ENCODE data around the gene EYS.
"Not testable (repeated sequence)": the region's sequence is repeated elsewhere in the genome, so short reads cannot be mapped to it uniquely, and the experiment has no call there.

EYS gene

DNA sequence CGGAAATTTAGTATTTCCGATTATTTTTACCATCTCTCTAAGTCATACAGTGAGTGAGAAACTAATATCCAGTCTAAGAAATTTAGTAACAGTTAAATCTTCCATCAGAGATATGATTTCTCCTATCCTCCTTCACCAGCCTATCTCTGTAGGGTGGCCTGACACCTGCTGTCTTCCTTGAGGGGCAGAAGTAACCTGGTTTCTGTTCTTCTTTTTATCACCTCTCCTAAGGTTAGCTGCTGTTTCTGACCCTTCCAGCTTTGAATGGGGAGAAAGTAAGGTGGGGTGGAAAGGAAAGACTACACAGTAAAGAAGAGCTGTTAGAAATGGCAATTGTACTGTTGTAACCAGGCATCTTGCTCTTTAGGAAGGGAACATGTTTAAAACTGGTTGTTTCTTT, 1623.8 kb downstream of the EYS start:
- no peak for DNase-seq

DNA sequence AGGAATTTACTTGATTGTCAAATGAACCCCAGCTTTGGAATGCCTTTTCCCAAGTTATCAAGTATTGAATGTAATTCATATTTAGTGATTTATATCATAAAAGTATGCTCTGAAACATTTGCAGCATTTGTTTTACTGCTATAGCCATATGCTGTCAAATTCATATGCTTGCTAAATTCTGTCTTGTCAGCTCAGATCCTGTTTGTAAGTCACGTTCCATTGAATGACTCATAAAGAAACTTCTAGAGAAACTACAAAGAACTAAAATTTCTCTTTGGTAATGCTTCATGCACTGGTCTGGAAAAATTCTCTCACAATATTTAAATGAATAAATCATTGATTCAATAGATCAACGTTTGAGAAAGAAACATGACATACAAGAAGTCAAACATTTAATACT, 1625.6 kb downstream of the EYS start:
- no peak for DNase-seq

DNA sequence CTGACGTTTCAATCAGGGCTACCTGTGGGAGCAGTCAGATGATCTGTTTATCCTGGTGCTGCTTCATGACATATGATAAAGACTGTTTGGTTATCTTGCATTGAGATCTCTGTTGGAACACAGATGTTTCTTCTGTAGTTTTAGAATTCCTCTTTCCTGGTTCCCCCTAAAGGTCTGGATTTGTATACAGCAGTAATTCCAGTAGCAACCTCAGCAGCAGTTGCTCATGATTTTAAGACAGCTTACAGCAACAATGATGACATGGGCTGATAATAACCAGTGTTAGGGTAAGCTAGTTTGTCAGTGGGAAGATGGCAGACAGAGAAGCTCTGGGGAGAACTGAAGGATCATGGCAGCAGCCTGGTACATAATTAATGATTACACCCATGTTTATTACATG, 1632.0 kb downstream of the EYS start:
- DNase-seq, result no peak

DNA sequence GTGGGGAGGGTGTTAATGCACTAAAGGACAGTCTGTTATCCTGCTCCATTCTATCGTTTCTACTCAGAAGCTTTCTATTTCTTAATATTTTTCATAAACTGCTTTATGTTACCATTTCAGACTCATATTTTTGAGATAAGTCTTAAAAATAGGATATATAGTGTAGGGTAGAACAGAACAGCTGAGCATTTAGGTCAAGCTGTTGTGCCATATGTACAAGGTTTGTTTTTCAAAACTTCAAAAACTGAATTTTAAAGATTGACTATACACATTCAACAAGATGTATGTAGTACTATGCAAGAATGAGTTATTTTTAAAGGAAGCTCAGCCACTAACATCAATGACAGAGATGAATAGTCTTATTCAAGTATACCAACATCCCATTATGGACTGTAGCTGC, 1634.3 kb downstream of the EYS start:
- DNase-seq, result no peak

DNA sequence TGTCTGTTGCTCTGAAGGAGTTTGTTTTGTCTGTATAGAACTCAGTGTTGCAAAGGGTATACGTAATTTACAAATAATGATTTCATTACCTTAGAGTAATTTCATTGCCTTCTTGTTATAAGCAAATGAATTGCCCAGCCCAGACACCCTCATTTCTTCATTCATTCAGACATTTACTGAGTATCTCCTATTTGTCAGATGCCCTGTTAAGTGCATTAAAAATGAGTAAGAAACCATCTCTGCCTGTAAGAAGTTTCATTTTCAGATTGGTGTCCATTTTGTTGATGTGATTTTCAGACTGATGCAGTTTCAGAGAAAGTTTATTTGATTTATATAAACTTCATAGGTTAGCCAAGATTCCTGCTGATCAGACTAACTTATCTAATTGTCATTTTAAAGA, 1642.1 kb downstream of the EYS start:
- no peak for DNase-seq

DNA sequence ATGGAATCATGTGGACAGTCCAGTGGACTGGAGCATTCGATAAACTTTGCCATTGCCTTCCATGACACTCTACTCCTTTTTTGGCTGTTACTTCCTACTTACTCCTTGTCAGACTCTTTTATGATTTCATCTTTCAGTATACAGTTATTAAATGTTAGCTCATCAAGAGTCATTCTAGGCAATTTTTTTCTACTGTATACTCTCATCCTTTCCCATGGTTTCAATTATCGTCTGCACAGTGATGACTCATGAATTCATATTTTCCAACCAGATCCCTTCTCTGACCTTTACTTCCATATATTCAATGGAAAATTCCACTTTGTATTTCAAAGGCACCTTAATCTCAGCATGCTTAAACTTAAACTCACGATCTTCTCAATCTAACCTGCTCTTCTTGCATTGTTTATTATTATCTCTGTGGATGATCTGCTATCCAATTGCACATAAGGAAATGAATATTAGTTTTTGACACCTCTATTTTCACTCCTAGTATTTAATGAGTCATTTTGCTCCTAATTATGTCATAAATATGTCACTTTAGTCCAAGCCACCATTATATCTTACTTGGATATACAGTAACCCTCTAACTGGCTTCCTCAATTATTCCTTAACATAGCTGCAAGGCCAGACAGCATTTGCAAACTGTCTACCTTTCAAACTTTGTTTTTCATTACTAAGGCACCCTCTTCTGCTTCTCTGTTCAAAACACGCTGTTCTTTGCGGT, 1643.9 kb downstream of the EYS start:
- no peak for DNase-seq

DNA sequence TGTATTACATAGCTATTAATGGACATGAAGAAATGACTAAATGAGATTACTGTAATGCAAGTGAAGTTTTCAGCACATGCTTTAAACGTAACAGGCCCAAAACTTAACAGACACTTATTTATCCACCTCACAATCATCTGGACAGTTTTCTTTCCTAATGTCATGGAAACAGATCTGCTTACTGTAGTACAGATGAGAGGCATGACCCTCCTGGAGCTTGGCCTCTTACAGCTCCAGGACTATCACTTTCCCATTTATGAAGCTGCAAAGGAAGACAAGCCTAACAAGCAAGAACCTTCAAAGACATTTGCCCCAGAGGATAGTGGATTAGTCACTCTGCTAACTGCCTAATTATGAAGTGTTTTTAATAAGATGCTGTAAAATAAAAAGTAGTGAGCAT, 1652.2 kb downstream of the EYS start:
- DNase-seq, result no peak

DNA sequence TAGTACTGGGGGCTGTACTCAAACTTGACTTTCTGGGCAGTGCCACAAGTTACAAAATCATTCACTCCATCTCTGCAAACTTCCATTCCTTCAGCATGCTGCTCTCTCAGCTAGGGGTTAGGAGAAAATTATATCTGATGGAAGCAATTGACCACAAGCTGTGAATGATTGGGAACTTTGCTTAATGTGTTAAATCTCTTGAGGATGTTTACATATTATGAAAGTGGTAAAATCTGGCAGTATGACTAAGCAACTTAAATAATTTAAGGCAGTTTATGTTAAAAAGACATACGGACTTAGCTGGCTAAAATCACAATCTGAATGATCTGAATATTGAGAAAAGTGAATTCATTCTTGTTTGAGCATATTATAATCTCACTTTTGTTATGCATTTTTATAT, 1656.4 kb downstream of the EYS start:
- no peak for DNase-seq

DNA sequence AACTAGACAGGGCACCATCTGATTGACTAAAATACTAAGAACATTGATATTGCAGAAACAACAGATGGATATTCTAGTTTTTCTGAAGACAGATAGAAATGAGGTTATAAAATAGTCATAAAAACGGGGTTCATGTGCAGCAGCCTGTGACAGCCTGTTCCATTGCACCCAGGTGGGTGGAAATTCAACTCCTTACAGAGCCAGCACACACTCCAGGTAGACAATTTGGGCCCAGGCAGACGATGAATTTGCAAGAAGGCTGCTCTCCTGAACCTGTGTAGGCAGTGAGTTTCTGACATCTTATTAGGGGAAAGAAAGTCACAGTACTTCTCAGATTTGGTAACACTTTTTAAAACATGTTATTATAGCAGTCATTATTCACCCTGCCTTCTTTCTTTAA, 1657.3 kb downstream of the EYS start:
- DNase-seq, result no peak

DNA sequence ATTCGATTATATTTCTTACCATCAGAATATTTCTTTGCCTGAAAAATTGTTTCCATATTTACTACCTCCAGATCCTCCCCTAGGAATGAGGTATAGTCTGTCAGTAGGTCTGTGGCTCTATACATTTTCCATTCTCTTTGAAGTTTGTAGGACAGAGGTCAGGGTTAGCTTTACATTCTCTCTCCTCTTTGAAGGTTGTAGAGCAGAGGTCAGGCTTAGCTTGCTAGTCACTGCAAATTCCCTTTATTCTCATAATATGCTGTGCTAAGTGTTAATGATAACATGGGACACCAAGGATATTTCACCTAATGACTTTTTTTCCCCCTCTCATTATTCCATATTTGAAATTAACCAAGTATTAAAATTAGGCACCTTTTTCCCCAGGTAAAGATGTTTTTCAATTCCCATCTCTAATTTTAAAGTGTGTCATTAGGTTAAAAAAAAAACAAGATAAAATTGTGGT, 1660.2 kb downstream of the EYS start:
- no peak for DNase-seq

DNA sequence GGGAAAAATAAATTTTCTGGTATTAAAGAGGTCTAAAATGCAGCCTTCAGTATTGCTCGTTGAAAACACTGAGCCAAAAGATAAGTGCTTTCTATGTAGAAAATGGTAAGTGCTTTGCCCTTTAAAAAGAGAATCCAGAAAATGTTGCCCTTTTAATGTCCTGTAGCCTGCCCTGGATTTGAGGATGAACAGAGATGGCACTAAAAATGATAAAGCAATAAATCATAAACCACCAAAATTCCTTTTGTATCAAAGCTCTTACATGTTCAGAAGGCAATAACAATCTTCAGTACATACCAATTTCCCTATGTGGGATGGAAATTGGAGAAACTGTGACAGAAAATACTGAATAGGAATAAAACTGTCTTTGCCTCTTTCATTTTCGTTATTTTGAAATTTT, 1665.7 kb downstream of the EYS start:
- no peak for DNase-seq

DNA sequence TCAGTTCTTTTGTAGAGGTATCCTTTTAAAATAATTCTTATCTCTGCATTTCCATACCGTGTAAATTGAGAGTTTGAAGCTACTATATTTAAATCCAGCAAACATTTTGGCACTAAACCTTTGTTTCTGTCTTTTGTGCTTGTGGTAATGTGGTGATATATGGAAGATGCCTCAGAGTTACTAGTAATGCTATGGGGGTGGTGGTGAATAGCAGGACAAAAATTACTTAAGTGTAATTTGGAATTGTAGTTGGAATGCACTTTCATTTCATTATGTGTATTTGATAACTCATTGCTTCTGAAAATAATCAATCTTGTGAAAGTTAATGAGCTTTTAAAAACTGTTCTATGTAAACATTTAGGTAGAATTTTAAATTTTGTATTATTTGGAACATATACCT, 1666.9 kb downstream of the EYS start:
- no peak for DNase-seq

DNA sequence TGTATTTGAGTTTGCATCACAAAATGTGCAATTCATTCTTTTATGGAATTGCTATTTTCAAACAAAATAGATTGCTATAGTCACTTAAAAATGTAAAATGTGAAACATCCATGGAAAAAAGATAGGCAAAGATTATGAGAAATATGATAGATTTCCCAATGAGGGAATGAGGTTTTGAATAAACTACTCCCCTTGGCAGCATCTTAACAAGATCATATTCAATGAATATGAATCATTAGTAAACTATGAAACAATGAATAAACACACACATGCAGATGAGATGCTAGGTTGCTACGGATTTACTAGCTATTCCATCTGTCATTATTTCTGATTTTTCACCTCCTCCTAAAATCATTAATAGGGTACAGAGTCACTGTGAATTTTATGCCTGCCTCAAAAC, 1669.6 kb downstream of the EYS start:
- DNase-seq, result no peak

DNA sequence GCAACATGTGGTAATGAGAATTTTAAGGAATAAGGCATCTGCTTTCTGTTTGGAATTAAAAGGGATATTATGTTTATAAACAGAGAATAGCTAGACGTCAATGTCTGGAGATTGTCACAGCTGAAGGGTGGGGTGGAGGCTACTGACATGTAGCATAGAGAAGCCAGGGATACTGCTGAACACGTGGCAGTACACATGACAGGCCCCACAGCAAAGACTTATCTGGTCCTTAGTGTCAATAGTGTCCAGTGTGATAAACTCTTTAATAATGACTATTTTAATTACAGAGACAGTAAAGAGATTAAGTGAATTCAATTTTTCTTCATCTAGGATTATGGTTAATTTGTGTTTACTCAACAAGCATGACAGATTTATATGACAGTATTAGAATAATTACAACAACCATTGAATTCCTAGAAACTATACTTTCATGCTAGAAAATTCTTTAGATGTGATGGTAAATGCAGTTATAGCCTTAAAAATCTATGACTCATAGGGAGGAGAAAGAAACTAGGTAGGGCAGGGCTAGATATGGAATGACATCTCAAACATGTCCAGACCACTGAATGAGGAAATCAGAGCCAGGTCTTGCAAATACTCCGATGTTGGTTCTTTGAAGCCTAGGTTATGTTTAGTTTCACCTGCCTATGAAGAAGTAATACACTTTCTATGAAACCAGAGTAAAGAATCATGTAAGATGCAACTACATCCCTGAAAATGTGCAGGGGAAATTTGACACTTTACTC, 1671.9 kb downstream of the EYS start:
- no peak for DNase-seq

DNA sequence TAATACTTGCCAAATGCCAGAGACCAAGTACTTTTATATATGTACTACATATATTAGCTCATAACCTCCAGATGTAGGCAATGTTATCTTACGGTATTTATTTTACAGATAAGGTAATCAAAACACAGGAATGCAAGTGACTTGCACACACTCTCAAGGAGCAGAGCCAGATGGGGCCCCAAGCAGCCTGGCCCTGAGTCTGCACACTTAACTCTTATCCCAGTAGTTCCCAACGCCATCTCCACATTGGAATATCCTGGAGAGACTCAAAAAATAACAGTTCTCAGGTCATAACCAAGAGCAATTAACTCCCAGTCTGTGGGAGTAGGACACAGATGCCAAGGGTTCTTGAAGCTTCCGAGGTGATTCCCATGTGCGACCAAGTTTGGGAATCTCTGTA, 1672.7 kb downstream of the EYS start:
- DNase-seq, result no peak

DNA sequence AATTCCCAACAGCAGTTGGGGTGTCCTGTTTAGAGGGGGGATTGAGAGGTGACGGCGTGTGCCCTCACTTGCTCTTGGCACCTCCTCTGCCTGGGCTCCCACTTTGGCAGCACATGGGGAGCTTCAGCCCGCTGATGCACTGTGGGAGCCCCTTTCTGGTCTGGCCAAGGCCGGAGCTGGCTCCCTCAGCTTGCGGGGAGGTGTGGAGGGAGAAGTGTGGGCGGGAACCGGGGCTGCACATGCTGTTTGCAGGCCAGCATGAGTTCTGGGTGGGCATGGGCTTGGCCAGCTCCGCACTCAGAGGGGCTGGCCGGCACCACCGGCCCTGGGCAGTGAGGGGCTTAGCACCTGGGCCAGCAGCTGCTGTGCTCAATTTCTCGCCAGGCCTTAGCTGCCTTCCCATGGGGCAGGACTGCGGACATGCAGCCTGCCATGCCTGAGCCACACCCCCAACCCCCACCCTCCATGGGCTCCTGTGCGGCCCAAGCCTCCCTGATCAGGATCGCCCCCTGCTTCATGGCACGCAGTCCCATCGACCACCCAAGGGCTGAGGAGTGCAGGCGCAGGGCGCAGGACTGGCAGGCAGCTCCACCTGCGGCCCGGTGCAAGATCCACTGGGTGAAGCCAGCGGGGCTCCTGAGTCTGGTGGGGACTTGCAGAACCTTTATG, 1675.9 kb downstream of the EYS start:
- not testable (repeated sequence) for DNase-seq

DNA sequence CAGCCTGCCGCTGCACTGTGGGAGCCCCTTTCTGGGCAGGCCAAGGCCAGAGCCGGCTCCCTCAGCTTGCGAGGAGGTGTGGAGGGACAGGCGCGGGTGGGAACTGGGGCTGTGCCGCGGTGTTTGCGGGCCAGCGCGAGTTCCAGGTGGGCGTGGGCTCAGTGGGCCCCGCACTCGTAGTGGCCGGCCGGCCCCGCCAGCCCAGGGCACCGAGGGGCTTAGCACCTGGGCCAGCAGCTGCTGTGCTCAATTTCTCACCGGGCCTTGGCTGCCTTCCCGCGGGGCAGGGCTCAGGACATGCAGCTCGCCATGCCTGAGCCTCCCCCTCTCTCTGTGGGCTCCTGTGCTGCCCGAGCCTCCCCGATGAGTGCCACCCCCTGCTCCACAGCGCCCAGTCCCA, 1683.3 kb downstream of the EYS start:
- DNase-seq, result no peak

DNA sequence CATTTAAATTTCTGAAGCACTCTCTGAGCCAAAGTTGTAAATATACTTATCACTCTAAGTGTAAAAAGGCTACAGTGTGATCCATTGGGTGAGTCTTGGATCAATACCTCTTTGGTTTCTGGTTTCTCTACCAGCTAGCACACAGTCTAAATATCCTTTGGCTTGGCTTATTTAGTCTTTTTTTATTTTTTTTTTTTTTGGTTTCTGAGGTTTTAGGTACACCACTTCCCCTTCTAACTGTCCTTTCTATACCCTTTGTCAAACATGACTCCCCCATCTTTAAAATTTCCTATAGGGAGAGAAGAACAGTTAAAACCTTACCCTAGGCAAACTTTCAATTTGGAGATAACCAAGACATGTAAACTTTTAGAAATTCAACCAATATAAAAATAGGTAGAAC, 1692.4 kb downstream of the EYS start:
- no peak for DNase-seq

DNA sequence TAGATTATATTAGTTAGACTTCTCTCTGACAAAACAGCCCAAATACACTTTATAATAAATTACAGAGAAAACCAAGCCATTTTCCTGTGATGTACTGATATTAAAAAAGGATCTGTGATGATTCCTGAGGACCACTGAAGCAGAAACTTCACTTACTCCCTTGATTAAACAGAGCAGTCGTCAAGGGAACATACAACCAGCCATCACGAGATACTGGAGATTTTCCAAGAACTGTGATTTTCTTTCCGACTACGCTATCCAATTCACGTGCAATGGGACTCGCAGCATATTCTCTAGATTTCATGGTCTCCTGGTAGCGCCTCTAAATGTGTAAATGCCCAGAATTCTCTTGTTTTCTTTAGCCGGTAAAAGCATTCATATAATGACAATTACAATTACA, 1694.0 kb downstream of the EYS start:
- no peak for DNase-seq

DNA sequence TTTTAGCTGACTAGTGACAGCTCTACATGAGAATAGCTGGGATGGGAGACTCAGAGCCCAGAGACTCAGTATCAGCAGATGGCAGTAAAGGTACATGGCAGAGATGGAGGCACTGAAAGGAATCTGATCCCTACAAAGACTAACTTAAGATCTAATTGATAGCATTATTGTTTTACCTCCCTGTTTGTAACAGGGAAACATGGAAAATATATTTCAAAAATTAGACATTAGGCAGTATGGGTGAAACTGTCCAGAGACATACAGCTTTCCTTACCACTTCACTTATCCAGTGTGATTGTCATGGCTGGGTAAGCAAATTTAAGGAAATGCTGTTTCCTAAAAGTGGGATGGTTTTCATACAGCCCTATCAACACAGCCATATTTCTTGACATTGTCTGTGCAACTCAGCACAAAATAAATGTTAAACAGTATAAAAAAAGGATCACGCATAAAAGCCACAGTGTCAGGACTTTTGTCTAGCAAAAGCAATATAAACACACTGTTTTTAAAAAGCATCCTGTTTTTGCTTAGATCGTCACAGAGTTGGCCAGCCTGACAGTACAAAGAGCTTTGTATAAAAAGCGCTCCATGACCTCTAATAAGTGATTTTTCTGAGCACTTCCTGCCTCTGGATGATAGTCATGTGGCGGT, 1694.5 kb downstream of the EYS start:
- DNase-seq, result no peak

DNA sequence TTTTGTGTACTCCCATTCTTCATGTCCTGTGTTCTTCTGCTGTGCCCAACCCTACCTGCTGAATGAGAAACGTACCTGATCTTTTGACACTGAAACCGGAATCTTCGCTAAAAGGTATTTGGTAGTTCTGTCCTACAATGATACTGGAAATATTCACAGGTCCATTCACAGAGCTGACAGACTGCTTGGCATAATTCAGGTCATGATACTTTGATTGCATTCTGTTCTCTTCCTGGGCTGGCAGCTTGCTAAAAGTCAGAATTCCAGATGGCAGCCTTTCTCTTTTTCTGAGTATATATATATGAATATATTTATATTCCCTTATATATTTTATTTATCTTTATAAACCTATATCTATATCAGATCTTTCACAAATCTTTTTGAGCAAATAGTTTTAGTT, 1696.4 kb downstream of the EYS start:
- no peak for DNase-seq

DNA sequence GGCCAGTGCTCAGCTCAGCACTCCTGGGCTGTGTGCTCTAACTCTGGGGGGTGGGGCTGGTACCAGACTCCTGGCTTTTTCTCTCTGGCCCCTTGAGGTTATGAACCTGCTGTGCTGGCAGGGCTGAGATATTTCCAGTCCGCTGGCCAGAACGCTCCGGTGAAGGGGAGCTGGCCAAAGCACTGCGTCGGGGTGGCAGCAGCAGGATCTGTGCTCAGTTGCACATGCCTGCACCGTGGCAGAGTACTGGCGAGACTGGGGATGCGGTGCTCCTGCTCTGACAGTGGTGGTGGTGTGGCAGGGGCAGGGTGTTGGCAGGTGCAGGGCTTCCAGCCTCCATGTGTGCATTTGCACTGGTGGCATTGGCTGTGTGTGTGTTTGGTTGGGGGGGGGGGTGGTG, 1697.0 kb downstream of the EYS start:
- DNase-seq, result no peak

DNA sequence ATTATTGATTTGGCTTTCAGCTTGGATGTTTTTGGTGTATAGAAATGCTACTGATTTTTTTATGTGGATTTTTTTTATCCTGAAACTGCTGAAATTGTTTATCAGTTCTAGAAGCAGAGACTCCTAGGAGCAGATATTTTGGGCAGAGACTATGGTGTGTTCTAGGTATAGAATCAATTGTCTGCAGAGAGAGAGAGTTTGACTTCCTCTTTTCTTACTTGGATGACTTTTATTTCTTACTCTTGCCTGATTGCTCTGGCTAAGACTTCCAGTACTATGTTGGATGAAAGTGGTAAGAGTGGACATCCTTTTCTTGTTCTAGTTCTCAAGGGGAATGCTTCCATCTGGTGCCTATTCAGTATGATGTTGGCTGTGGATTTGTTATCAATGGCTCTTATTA, 1700.8 kb downstream of the EYS start:
- DNase-seq, result no peak

All from DMS79 treated with DMSO at 0.1 percent for 48 hours (cell line).